HCT116 (cell line): ENCODE data around the gene DBP. TPM values are rescaled to one million over a fixed set of nuclear protein-coding genes. Genes with fewer than 3 reads are reported as not detected.

Experiments
- ATAC-seq: fragments of 200-7000 bp; cut with Tn5 transposase; 2 replicates; pipeline ENCODE4 v1.9.1; 2020; ENCODE audit warnings: mild to moderate bottlenecking, moderate library complexity
- BruUV-seq: library from RNA; stranded (reverse); fragments of 400-500 nt; replicated peaks from 2 replicates; lab custom pipeline; 2021; lab: Mats Ljungman, UMichigan
- CTCF ChIA-PET: fragments of 300-600 bp; sonication (Branson Sonifier 250); formaldehyde crosslinking; loops from one replicate; lab custom pipeline; 2021; ENCODE audit warnings: antibody characterized with exemption; lab: Charles Lee
- POLR2A ChIA-PET: fragments of 300-600, 350-600 bp; sonication (Branson Sonifier 250); formaldehyde crosslinking; loops from one replicate; lab custom pipeline; 2021; ENCODE audit warnings: antibody characterized with exemption; lab: Charles Lee
- RAD21 ChIA-PET, 2 experiments: fragments of 300-600 bp; sonication (Branson Sonifier 250); formaldehyde crosslinking; loops; one replicate each; lab custom pipeline; 2023; ENCODE audit warnings: low total read pairs in 2 of 2; ENCODE audit not compliant: uncharacterized antibody in 2 of 2, unreplicated experiment in 2 of 2, low non-redundant PET in 1 of 2; lab: Charles Lee
- DNase-seq: peaks from one replicate; pipeline ENCODE4 v3.0.0-alpha.2; 2010; ENCODE audit warnings: low read depth, low spot score
- H2AFZ ChIP-seq: fragments of 200-600 bp; shearing (Covaris generic), sonication (generic); 2 replicates; pipeline ENCODE4 v1.6.1; 2017; ENCODE audit warnings: low read depth, mixed run types, mixed read lengths, antibody characterized with exemption, low read length; ENCODE audit not compliant: poor library complexity, severe bottlenecking
- H3K27ac ChIP-seq: 2 replicates; pipeline ENCODE4 v1.5.1; 2012; ENCODE audit warnings: low read depth, low read length
- H3K27me3 ChIP-seq: fragments of 200-600 bp; sonication (generic); 2 replicates; pipeline ENCODE4 v1.6.1; 2016; ENCODE audit warnings: mixed run types, low read length, mixed read lengths; ENCODE audit not compliant: insufficient read depth
- H3K36me3 ChIP-seq, 2 experiments: fragments of 200-500 bp in 1 of 2; fragments of 200-600 bp in 1 of 2; sonication (Bioruptor generic) in 1 of 2; sonication (generic) in 1 of 2; 2 replicates each; pipeline versions ENCODE4 v1.5.1 to v1.6.1; 2014 to 2016; ENCODE audit warnings: low read length in 2 of 2, inconsistent platforms in 1 of 2, mixed read lengths in 1 of 2, mixed run types in 1 of 2; ENCODE audit not compliant: insufficient read depth in 2 of 2, control insufficient read depth in 1 of 2
- H3K4me1 ChIP-seq, 2 experiments: fragments of 200-600 bp in 1 of 2; sonication (generic) in 1 of 2; 2 replicates each; pipeline versions ENCODE4 v1.5.1 to v1.6.1; 2012 to 2017; ENCODE audit warnings: low read length in 2 of 2, inconsistent platforms in 1 of 2, mild to moderate bottlenecking in 1 of 2, mixed read lengths in 1 of 2, mixed run types in 1 of 2, moderate library complexity in 1 of 2; ENCODE audit not compliant: insufficient read depth in 2 of 2, control insufficient read depth in 1 of 2
- H3K4me2 ChIP-seq: fragments of 200-600 bp; sonication (generic); 2 replicates; pipeline ENCODE4 v1.6.1; 2017; ENCODE audit warnings: mixed run types, low read length, mixed read lengths
- H3K4me3 ChIP-seq, 2 experiments: fragments of 200-600 bp in 1 of 2; sonication (generic) in 1 of 2; replicated peaks in 1 of 2; 2 replicates each; pipeline ENCODE4 v1.5.1; 2011 to 2016; ENCODE audit warnings: low read length in 2 of 2, control low read depth in 1 of 2, low read depth in 1 of 2, mild to moderate bottlenecking in 1 of 2, mixed read lengths in 1 of 2, mixed run types in 1 of 2
- H3K79me2 ChIP-seq: fragments of 200-600 bp; sonication (generic); 2 replicates; pipeline ENCODE4 v1.6.1; 2017; ENCODE audit warnings: mild to moderate bottlenecking, mixed run types, low read length, moderate library complexity, mixed read lengths; ENCODE audit not compliant: insufficient read depth
- H3K9ac ChIP-seq: fragments of 200-600 bp; sonication (generic); 2 replicates; pipeline ENCODE4 v1.6.1; 2016; ENCODE audit warnings: low read length, mixed read lengths
- H3K9me2 ChIP-seq: fragments of 200-600 bp; sonication (generic), shearing (Covaris generic); 2 replicates; pipeline ENCODE4 v1.6.1; 2017; ENCODE audit warnings: mixed run types, mild to moderate bottlenecking, moderate library complexity; ENCODE audit not compliant: insufficient read depth
- H3K9me3 ChIP-seq, 2 experiments: fragments of 200-500 bp in 1 of 2; fragments of 200-600 bp in 1 of 2; sonication (Bioruptor generic) in 1 of 2; sonication (generic) in 1 of 2; 2 replicates each; pipeline ENCODE4 v1.6.1; 2014 to 2017; ENCODE audit warnings: low read length in 2 of 2, mixed read lengths in 2 of 2, inconsistent platforms in 1 of 2, low read depth in 1 of 2, mild to moderate bottlenecking in 1 of 2, mixed run types in 1 of 2, moderate library complexity in 1 of 2; ENCODE audit not compliant: control insufficient read depth in 1 of 2, insufficient read depth in 1 of 2
- H4K20me1 ChIP-seq: fragments of 200-600 bp; sonication (generic), shearing (Covaris generic); 2 replicates; pipeline ENCODE4 v1.6.1; 2017; ENCODE audit warnings: mixed run types, mild to moderate bottlenecking, moderate library complexity; ENCODE audit not compliant: insufficient read depth
- CEBPB ChIP-seq: IDR thresholded peaks from 2 replicates; pipeline ENCODE4 v1.6.1; 2012; ENCODE audit warnings: low read depth
- CTCF ChIP-seq, 3 experiments: fragments of 200-600 bp in 1 of 3; sonication (generic) in 1 of 3; IDR thresholded peaks in 2 of 3; conservative IDR thresholded peaks in 1 of 3; 2 replicates each; pipeline ENCODE4 v1.5.1; 2012 to 2017; ENCODE audit warnings: low read depth in 2 of 3, low read length in 2 of 3, antibody characterized with exemption in 1 of 3, borderline replicate concordance in 1 of 3, control low read depth in 1 of 3, mild to moderate bottlenecking in 1 of 3, mixed read lengths in 1 of 3, mixed run types in 1 of 3, moderate library complexity in 1 of 3; ENCODE audit not compliant: insufficient read depth in 1 of 3
- FOSL1 ChIP-seq: IDR thresholded peaks from 2 replicates; pipeline ENCODE4 v1.6.1; 2012; ENCODE audit warnings: low read depth
- JUND ChIP-seq: IDR thresholded peaks from 2 replicates; pipeline ENCODE4 v1.6.1; 2012
- POLR2A ChIP-seq: IDR thresholded peaks from 2 replicates; pipeline ENCODE4 v1.7.0; 2011; ENCODE audit warnings: borderline replicate concordance; ENCODE audit not compliant: insufficient read depth, insufficient read length; ENCODE audit errors: extremely low read depth
- YY1 ChIP-seq: IDR thresholded peaks from 2 replicates; pipeline ENCODE4 v1.6.1; 2011; ENCODE audit warnings: low read length, low read depth, moderate library complexity, mild to moderate bottlenecking; ENCODE audit not compliant: insufficient replicate concordance; ENCODE audit errors: extremely low read depth
- intact Hi-C: fragments of 100-400 bp; cut with micrococcal nuclease; formaldehyde crosslinking; loops from 2 replicates; pipeline ENCODE4 v1.10.0; 2022
- total RNA-seq: library from RNA; stranded (reverse); gene quantifications from one replicate; pipeline ENCODE4 v1.2.1, GENCODE V29; 2021; ENCODE audit not compliant: unreplicated experiment
- TF ChIP-seq, protein P1 (sequence below): IDR thresholded peaks from 2 replicates; pipeline ENCODE4 v1.6.1; 2011; ENCODE audit warnings: mild to moderate bottlenecking, low read length, moderate library complexity; ENCODE audit not compliant: insufficient replicate concordance; ENCODE audit errors: extremely low read depth

The DBP gene
- total RNA-seq, 1 experiment from 2014 or later: 45.9 TPM

- no TSS peak for BruUV-seq
- no peak overlapping the region; the same call in 1 of the 2 replicates for H3K4me2 ChIP-seq
- H3K27me3 ChIP-seq: no peaks in the 10 kb centered on the region
- H3K9me2 ChIP-seq: no peaks in the 10 kb centered on the region
- no peaks in the 10 kb centered on the region for H4K20me1 ChIP-seq
- CTCF ChIA-PET: no interaction called here
- H3K4me3 ChIP-seq: no peak overlapping the region
- intact Hi-C loops: no loop called here
- TF ChIP-seq POLR2A: no peak
- no peak for TF ChIP-seq CTCF (IDR thresholded peaks at IDR 0.05 in 2 of 3, conservative IDR thresholded peaks at IDR 0.05 in 1 of 3; ENCODE audit: borderline replicate concordance in 1 of 3, insufficient read depth in 1 of 3, low read depth in 2 of 3, low read length in 2 of 3)
- TF ChIP-seq, protein P1, sequence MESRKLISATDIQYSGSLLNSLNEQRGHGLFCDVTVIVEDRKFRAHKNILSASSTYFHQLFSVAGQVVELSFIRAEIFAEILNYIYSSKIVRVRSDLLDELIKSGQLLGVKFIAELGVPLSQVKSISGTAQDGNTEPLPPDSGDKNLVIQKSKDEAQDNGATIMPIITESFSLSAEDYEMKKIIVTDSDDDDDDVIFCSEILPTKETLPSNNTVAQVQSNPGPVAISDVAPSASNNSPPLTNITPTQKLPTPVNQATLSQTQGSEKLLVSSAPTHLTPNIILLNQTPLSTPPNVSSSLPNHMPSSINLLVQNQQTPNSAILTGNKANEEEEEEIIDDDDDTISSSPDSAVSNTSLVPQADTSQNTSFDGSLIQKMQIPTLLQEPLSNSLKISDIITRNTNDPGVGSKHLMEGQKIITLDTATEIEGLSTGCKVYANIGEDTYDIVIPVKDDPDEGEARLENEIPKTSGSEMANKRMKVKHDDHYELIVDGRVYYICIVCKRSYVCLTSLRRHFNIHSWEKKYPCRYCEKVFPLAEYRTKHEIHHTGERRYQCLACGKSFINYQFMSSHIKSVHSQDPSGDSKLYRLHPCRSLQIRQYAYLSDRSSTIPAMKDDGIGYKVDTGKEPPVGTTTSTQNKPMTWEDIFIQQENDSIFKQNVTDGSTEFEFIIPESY: no peak
- no peak for TF ChIP-seq FOSL1
- TF ChIP-seq CEBPB: no peak
- TF ChIP-seq JUND: no peak
- TF ChIP-seq YY1: no peak
- TF ChIP-seq, all 23 proteins: peak for 0
- ATAC-seq (no peak), DNase-seq (no peak)
- H3K9ac ChIP-seq: no peak overlapping the region
- ChIA-PET RAD21 (no interaction called here), POLR2A (no interaction called here)
- H3K27ac ChIP-seq: no peak overlapping the region
- no peaks in the 10 kb centered on the region for H3K9me3 ChIP-seq
- no peaks in the 10 kb centered on the region for H3K36me3 ChIP-seq
- no peak overlapping the region for H2AFZ ChIP-seq
- H3K79me2 ChIP-seq: no peaks in the 10 kb centered on the region
- peaks cover 16 to 57% of the 10 kb centered on the region in 2 experiments for H3K4me1 ChIP-seq
Observed at GRCh38 chr19:48650974-48651682, 13.9 kb upstream of the DBP start.
